ENCODE data around the gene EFS.

DNA sequence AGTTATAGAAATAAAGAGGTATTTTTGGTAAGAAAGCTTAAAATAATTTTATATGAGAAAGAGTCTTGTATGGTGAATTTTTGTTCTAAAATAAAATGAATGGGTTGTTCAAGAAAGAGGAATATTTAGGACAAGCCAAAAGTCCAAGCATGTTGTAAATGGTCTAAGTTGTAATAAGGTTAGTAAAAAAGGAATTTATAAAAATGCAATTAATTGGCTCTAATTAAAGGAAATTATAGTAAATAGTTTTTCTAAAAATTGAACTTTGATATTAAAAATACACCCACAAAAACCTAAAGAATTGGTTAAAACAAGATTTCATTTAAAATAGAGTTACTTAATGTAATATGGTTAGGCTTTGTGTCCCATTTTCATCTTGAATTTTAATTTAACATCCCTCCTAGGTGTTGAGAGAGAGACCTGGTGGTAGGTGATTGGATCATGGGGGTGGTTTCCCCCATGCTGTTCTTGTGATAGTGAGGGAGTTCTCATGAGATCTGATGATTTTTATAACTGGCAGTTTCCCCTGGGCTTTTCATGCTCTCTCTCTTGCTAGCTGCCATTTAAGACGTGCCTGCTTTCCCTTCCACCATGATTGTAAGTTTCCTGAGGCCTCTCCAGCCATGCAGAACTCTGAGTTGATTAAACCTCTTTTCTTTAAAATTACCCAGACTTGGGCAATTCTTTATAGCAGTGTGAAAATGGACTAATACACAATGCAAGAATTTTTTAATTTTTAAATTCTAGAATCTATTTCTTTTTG is 25.3 kb downstream of the EFS start:
- TF ChIP-seq, protein P1, sequence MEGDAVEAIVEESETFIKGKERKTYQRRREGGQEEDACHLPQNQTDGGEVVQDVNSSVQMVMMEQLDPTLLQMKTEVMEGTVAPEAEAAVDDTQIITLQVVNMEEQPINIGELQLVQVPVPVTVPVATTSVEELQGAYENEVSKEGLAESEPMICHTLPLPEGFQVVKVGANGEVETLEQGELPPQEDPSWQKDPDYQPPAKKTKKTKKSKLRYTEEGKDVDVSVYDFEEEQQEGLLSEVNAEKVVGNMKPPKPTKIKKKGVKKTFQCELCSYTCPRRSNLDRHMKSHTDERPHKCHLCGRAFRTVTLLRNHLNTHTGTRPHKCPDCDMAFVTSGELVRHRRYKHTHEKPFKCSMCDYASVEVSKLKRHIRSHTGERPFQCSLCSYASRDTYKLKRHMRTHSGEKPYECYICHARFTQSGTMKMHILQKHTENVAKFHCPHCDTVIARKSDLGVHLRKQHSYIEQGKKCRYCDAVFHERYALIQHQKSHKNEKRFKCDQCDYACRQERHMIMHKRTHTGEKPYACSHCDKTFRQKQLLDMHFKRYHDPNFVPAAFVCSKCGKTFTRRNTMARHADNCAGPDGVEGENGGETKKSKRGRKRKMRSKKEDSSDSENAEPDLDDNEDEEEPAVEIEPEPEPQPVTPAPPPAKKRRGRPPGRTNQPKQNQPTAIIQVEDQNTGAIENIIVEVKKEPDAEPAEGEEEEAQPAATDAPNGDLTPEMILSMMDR (IDR thresholded peaks at IDR 0.05), result no peak
- no peak for TF ChIP-seq POLR2A (IDR thresholded peaks at IDR 0.05)
- no peak for TF ChIP-seq EP300 (IDR thresholded peaks at IDR 0.05)

Measured in sigmoid colon (tissue), 4 donors.